Activated CD4-positive, CD25-positive, alpha-beta regulatory T cell (primary cell): Measurements from ENCODE around the gene CEP68.
A peak's percentile ranks its signal among the peaks of the same experiment; 100 is the strongest.
"Not testable (repeated sequence)": the region's sequence is repeated elsewhere in the genome, so short reads cannot be mapped to it uniquely, and the experiment has no call there.

Source experiments
- DNase-seq, 4 experiments: peaks; one replicate each; lab custom pipeline; 2025; lab: John Stamatoyannopoulos, UW

Gene CEP68

DNA sequence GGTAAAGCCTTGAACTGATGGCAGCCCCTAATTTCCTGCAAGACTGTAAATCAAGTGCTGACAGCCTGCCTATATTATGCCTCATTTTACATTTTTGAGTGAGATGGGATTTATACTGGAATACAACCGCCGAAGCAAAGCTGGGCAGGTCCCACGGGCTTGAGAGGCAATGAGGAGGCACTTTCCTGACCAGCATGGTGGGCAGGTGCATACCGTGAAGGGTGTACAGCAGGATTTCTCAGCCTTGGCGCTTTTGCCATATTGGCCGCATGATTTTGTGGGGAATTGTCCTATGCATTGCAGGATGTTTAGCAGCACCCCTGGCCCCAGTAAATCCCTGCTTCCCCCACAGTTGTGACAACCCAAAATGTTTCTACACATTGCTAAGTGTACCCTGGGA, 22.8 kb downstream of the CEP68 start:
- no peak for DNase-seq

GRCh38 chr2:65081232-65081685, 25.0 kb downstream of the CEP68 start:
- DNase-seq: no peak

- no peak for DNase-seq
These were observed 28.9 kb downstream of the CEP68 start for GRCh38 chr2:65085148-65085547.

DNA sequence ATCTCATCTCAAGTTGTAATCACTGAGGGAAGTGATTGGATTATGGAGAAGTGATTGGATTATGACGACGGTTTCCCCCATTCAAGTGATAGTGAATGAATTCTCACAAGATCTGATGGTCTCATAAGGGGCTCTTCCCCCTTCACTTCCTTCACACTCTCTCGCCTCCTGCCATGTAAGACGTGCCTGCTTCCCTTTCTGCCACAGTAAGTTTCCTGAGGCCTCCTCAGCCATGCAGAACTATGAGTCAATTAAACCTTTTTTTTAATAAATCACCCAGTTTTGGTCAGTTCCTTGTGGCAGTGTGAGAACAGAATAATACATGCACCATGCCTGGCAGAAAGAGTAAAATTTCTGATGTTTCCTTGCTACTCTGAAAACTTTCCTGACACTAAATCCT, 36.6 kb downstream of the CEP68 start:
- DNase-seq: no peak

DNA sequence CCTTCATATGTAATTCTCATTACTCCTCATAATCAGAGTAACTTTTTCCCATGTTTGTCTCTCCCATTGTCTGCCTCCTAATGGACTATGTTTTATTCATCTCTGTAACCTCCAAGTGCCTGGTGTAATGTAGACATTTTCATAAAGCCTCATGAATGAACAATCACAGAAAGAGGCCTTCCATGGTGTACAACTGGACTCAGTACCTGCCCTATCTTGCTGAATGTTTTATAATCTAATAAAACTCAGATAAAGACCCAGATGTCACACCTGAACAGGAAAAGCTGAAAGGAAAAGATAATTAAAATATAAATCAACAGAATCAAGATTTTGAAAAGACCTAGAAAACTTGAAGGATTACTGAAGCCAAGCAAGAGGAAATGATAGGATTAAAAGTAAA, 37.0 kb downstream of the CEP68 start:
- no peak for DNase-seq

- DNase-seq: no peak
These were observed 40.7 kb downstream of the CEP68 start for GRCh38 chr2:65096948-65097347.

DNA sequence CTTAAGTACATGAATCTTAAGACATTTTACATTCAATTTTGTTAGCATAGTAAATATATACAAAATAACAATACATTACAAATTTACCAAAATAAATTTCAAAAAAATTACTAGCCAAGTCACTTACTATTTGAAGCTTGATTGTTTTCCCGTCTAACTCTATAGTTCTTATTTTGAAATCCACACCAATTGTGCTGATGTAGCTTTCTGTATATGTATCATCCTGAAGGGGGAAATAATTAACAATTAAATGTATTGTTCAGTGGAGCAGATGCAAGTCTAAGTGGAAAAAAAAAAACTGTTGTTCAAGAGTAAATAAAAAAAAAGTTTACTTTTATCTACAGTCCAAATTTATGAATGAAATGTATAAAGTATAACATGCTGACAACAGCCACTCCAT, 41.6 kb downstream of the CEP68 start:
- DNase-seq: no peak

- no peak for DNase-seq
These were observed 42.5 kb downstream of the CEP68 start for GRCh38 chr2:65098741-65099140.

DNA sequence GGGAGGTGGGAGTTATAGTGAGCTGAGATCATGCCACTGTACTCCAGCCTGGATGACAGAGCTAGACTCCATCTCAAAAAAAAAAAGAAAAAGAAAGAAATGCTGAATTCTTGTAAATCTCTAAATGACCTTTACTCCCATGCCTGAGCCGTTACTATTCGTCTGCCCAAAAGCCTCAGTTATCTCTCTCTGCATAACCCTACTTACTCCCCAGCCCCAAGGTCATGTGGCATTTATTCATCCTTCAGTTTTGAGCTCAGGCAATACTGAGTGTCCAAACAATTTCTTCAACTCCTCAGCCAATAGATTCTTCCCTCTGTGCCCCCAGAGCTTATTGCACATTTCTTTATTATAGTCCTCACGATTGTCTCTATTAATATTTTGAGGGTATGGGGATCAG, 44.9 kb downstream of the CEP68 start:
- DNase-seq: no peak

DNA sequence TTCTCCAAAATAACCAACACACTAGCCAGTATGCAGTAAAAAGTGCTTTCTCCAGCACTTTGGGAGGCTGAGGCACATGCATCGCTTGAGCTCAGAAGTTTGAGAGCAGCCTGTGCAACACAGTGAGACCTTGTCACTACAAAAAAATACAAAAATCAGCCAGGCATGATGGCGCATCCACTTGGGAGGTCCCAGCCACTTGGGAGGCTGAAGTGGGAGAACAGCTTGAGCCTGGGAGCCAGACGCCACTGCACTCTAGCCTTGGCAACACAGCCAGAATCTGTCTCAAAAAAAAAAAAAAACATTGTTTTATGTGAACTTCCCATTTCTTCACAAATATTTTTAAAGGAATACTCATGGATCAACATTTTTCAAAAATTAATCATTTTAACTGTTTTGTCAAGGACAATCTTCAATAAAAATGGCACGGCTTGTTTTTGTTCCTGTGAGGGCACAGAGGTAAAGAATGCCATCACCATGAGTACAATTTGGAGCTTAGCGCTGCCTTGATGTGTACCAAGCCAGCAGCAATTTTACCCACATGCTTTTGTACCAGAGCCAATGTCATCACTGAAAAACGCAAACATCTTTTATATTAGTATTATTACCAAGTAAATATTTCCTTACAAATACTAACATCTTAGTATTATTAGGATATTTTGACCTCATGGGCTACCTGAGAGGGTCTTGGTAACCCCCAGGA, 46.9 kb downstream of the CEP68 start:
- DNase-seq: no peak

DNA sequence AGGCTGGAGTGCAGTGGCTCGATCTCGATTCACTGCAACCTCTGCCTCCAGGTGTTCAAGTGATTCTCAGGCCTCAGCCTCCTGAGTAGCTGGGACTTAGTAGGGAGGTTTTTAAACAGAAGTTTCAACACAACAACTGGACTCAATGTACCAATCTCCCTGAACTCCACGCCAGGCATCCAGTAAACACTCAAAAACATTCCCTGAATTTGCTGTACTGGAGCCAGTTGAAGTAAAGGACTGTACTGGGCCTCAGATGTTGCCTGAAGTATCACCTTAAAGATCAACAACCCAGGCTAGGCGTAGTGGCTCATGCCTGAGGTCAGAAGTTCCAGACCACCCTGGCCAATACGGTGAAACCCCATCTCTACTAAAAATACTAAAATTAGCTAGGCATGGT, 51.3 kb downstream of the CEP68 start:
- no peak for DNase-seq

GRCh38 chr2:65108780-65109179, 52.6 kb downstream of the CEP68 start:
- DNase-seq: no peak

GRCh38 chr2:65112633-65113032, 56.4 kb downstream of the CEP68 start:
- no peak for DNase-seq

DNA sequence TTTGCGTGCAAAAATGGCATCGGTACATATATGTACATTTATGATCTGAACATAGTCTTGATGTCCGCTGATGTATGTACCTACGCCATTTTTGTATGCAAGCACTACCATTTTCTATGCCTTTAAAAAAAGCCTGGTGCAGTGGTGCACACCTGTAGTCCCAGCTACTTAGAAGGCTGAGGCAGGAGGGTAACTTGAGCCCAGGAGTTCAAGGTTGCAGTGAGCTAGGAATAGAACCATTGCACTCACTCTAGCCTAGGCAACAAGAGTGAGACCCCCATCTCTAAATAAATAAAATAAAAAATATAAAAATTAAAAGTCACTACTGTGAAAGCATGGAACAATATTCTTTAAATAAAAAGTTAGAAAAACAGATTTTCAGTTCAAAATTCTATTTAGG, 57.0 kb downstream of the CEP68 start:
- no peak for DNase-seq

- DNase-seq: no peak
These were observed 57.6 kb downstream of the CEP68 start for GRCh38 chr2:65113816-65114215.

DNA sequence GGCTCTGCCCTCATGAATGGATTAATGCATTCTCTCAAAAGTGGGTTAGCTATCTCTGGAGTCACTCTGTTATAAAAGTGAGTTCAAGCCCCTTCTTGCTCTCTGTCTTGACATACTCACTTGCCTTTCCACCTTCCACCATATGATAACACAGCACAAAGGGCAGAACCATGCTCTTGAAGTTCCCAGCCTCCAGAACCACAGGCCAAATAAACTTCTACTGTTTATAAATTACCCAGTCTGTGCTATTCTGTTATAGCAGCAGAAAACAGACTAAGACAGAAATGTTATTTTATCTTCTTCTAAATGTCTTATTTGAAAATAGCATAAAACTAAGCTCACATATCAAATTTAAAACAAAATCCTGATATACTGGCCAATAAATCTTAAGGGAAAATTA, 58.7 kb downstream of the CEP68 start:
- no peak for DNase-seq

DNA sequence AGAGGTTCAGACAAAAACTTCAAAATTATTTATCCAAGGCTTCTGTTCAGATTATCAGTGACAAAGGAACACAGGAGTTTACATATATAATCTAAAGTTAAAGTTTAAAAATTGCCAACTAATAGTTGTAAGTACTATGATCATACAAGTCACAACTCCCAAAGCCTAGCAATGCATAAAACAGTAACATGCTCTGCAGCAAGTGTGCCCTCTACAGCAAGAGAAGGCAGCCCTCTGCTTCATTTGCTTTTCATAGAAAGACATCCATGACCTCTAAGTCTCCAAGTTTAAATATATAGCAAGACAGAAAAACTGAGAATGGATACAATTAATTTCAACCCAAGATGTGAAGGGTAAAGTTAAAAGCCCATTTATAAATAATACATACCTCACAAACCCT, 60.4 kb downstream of the CEP68 start:
- DNase-seq: no peak

GRCh38 chr2:65120990-65121693, 64.9 kb downstream of the CEP68 start:
- no peak for DNase-seq

- DNase-seq: no peak
These were observed 66.1 kb downstream of the CEP68 start for GRCh38 chr2:65122313-65122712.

DNA sequence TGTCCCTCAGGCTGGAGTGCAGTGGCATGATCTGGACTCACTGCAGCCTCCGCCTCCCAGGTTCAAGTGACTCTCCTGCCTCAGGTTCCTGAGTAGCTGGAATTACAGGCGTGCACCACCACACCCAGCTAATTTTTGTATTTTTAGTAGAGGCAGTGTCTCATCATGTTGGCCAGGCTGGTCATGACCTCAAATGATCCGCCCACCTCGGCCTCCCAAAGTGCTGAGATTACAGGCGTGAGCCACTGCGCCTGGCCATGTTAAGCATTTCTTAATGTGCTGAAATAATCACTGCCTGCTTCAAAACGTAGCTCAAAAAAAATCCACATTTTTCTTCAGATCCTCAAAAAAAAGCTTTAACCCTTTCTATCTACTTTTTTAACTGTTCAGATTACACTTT, 69.2 kb downstream of the CEP68 start:
- not testable (repeated sequence) for DNase-seq

DNA sequence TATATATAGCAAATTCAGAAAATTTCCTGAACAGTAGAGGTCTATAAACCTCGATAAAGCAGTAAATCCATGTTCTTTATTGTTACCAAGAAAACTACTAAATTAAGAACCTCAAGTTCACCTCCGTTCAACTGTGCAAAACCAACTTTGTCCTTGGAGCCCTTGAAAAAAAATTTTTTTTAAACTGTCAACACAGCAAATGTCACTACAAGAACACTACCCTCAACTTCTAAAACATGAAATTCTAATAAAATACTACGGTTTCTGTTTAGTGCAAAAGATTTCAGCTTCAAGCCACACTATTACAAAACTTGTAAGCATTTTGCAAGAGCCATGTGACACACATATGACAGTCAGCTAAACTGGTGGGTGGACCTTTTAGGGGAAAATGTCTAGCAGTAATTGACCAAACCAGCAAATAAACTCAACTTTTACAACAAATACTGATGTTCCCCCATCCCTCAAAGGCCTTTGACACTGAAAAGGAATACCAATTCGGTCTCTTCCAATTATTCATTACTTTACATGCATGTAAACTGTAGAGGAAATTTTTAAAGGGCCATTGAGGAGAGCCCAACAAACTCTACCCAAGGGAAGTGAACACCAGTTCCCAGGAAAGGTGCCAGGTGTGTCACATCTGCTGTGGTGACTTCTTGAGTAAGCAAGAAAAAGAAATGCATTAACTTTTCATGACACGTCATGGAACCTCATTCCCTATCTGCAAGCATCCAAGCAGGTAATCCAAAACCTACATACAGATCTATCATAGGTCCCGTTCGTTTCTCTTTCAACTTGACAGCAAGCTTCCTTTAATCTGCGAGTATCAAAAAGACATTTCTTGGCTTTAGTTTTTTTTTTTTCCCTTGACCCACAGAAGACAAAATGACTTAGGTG, 72.3 kb downstream of the CEP68 start:
- no peak for DNase-seq

DNA sequence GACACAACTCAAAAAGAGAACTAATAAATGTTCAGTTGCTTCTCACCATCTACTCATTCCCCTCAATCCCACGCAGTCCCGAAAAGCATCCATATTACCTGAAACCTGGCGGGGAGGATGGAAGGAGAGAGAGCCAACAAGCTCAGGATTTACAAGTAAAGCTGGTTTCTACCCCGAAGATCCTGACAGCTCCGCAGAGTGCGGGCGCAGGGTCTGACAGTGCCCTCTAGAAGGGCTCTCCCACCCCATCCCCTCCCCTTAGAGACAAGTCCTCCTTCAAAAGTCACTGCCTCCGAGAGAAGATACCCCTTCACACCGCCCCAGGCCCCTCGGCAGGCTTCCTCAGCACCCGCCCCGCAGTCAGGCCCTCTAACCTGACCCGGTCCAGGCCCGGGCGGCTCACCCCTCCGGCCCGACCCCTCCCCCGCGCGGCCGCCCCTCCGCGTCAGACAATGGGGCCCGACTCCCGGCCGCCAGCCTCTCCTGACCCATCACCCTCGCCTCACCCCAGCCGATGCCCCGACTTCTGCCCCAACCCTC, 73.1 kb downstream of the CEP68 start:
- DNase-seq: peak; percentile 10 to 53 (median 27)
